Spleen (tissue), 13 donors: ENCODE data around the gene TBC1D3I. TPM values are rescaled to one million over a fixed set of nuclear protein-coding genes. Genes with fewer than 3 reads are reported as not detected.
"Not testable (repeated sequence)": the region's sequence is repeated elsewhere in the genome, so short reads cannot be mapped to it uniquely, and the experiment has no call there.

Experiments used
- DNase-seq: peaks from one replicate; pipeline ENCODE4 v3.0.0-alpha.2; 2020
- H3K27ac ChIP-seq, 8 donors: fragments of 200-600 bp; sonication (generic) in 7 of 8; 1 replicate in 4 of 8; 2 replicates in 4 of 8; pipeline versions ENCODE4 v1.5.0 to v1.8.0; 2016 to 2021; ENCODE audit warnings: inconsistent platforms in 4 of 8, mild to moderate bottlenecking in 4 of 8, moderate library complexity in 1 of 8
- H3K27me3 ChIP-seq, 7 donors: fragments of 200-600 bp; sonication (generic) in 6 of 7; replicated peaks in 1 of 7; 1 replicate in 4 of 7; 2 replicates in 3 of 7; pipeline versions ENCODE4 v1.5.0 to v1.8.0; 2016 to 2021; ENCODE audit warnings: inconsistent platforms in 3 of 7, mild to moderate bottlenecking in 1 of 7
- H3K36me3 ChIP-seq, 6 donors: fragments of 200-600 bp; sonication (generic) in 5 of 6; 1 replicate in 4 of 6; 2 replicates in 2 of 6; pipeline versions ENCODE4 v1.5.0 to v1.8.0; 2016 to 2021; ENCODE audit warnings: inconsistent platforms in 2 of 6
- H3K4me1 ChIP-seq, 6 donors: fragments of 200-600 bp; sonication (generic) in 5 of 6; 1 replicate in 3 of 6; 2 replicates in 3 of 6; pipeline versions ENCODE4 v1.5.0 to v1.8.0; 2016 to 2021; ENCODE audit warnings: inconsistent platforms in 3 of 6
- H3K4me3 ChIP-seq, 8 donors: fragments of 200-600 bp; sonication (generic) in 7 of 8; 1 replicate in 4 of 8; 2 replicates in 4 of 8; pipeline versions ENCODE4 v1.5.0 to v1.8.0; 2016 to 2021; ENCODE audit warnings: inconsistent platforms in 4 of 8, mild to moderate bottlenecking in 4 of 8, moderate library complexity in 2 of 8
- H3K9me3 ChIP-seq, 8 donors: fragments of 200-600 bp; sonication (generic) in 7 of 8; 1 replicate in 4 of 8; 2 replicates in 4 of 8; pipeline versions ENCODE4 v1.5.0 to v1.8.0; 2016 to 2021; ENCODE audit warnings: inconsistent platforms in 4 of 8
- WGBS, 5 donors: extraction: QIAGEN DNeasy Blood & Tissue Kit in 3 of 5; methylation state at CpG; one replicate each; pipeline versions ENCODE4 v1.1.5 to v1.1.7; 2013 to 2018; 5-methylcytosine and 5-hydroxymethylcytosine counted together
- intact Hi-C: fragments of 100-400 bp; cut with DNase I; formaldehyde crosslinking; loops from one replicate; pipeline ENCODE4 v1.15.0; 2023; ENCODE audit warnings: low total_unique reads
- long read RNA-seq, 2 donors: transcript quantifications; one replicate each; lab custom pipeline, GENCODE V29; 2026
- polyA plus RNA-seq, 3 donors: library from polyadenylated mRNA; stranded (reverse); fragments of 200-250 nt; gene quantifications; one replicate each; pipeline ENCODE4 v1.2.1, GENCODE V29; 2013
- total RNA-seq, 7 donors: library from RNA; depleted of rRNA in 3 of 7; stranded (reverse); fragments of >200 nt in 3 of 7; fragmentation: NEBNext Ultra II Directional in 4 of 7; extraction: Animal tissue kit (Norgen Biotek cat#: 25700) in 4 of 7; gene quantifications; one replicate each; pipeline versions ENCODE4 v1.1.0 to v1.2.1, GENCODE V29; 2016 to 2021
- donor health status: healthy with polysubstance abuse.
- donor health status: DM: no; HTN: no; CAD: no; lungs with moderate emphysema.
- donor health status: DM: no; HTN: no; CAD: no.
- donor health status: Bipolar disorder and iron deficiency.
- donor health status: healthy.
- donor health status: DM: no; HTN: no; CAD: no.
- donor health status: DM: yes; HTN: yes; CAD: no.

Gene TBC1D3I
- total RNA-seq (1 to 10 TPM in 1 of 7 donors, under 1 TPM in 4, not detected in 2; 0.32 to 1.1 (median 0.60) TPM), polyA plus RNA-seq (under 1 TPM; 0.10 to 0.17 (median 0.13) TPM)
- long read RNA-seq, donor 1, result 0 reads
- long read RNA-seq, donor 2, result 0 reads

DNA sequence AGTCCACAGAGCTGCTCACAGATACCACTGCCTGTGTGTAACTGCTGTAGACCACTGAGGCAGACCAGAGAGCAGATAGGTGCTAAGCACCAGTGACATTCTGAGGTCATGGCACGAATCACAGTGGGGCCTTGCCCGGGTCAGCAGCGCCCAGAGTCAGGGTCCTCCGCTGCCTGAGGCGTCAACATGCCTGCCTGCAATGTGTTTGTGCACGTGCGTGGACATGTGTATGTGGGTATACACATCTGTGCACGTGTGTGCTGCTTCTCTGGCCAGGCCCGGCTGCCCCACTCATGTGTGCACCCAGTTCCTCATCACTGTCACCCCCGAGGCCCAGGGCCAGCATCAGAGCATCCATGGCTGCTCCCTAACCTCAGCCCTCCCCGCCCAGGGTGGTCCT lies at the start of gene TBC1D3I:
Gene TBC1D3I (minus strand): TSS at position 101 of the 400 bp plus-strand sequence. CDS start 1,585 bp downstream, outside the sequence.
- WGBS, 5 donors, result 80% methylated on average over 2 of the region's 11 CpGs; no CpG with 5 or more reads in 4 of the 5 donors
- intact Hi-C loops, H3K27ac ChIP-seq, H3K9me3 ChIP-seq, H3K4me1 ChIP-seq, H3K27me3 ChIP-seq, H3K4me3 ChIP-seq, DNase-seq, H3K36me3 ChIP-seq: not testable (repeated sequence)

DNA sequence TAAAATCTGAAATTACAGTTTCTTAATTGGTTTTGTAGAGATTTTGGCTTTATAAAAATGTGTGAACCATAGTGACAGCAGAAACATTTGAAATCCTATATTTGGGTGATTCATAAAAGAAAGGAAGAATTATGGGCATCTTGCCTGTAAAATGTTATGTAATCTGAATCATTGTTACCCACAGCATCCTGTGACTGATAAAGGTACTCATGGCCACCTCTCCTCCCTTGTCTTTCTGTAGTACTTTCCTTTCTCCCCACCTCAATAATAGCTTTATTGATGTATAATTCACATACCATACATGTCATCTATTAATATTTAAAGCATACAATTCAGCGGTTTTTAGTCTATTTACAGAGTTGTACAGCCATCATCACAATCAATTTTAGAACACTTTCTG lies 30.8 kb upstream of the TBC1D3I start:
- WGBS, 5 donors, result no CpG with 5 or more reads among the region's 1 CpG
- H3K9me3 ChIP-seq, H3K4me1 ChIP-seq, intact Hi-C loops, H3K36me3 ChIP-seq, DNase-seq, H3K27ac ChIP-seq, H3K27me3 ChIP-seq, H3K4me3 ChIP-seq: not testable (repeated sequence)

DNA sequence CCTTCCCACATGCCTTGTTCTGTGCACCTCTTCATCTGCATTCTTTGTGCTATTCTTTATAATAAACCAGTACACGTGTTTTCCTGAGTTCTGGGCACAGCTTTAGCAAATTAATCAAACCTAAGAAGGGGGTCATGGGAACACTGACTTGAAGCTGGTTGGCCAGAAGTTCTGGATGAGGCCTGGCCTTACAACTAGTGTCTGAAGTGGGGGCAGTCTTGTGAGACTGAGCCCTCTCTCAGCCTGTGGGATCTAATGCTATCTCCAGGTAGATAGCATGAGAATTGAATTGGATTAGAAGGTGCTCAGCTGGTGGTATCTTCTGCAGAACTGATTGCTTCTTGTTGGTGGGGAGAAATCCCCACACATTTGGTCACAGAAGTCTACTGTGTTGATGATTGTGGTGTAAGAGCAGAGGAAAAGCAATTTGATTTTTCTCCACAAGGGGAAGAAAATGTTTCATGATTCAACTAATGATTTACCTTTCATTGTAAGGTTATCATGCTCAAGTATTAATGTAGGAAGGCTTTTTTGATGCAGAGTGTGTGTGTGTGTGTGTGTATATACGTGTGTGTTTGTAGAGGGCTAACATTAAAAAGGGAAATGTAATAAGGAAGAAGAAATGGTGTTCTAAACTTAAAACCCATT lies 25.7 kb upstream of the TBC1D3I start:
- H3K9me3 ChIP-seq, H3K27ac ChIP-seq, H3K27me3 ChIP-seq, H3K36me3 ChIP-seq, H3K4me3 ChIP-seq, H3K4me1 ChIP-seq, DNase-seq, intact Hi-C loops: not testable (repeated sequence)
- WGBS, 5 donors, result 32 to 75% (median 43%) methylated on average over 1 of the region's 2 CpGs

DNA sequence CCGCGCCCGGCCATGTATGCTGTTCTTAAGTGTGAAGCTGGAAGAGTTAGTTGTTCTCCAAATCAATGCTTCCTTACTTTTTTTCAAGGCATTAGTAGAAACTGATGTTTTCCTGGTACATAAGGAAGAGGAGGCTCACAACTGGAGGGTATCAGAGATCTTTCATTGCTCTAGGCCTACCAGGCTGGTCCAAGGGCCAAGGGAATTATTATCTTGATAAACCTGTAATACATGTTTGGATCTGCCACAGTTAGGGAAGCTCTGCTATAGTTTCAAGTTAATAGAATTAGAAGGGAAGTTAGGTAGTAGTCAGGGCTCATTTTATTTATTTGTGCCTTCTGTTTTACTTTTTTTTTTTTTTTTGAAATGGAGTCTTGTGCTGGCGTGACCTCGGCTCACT lies 19.8 kb upstream of the TBC1D3I start:
- DNase-seq, H3K36me3 ChIP-seq, H3K4me1 ChIP-seq, H3K27me3 ChIP-seq, intact Hi-C loops, H3K9me3 ChIP-seq, H3K4me3 ChIP-seq, H3K27ac ChIP-seq: not testable (repeated sequence)
- 100% methylated on average over 2 to 4 of the region's 5 CpGs; no CpG with 5 or more reads in 1 of the 5 donors for WGBS, 5 donors

DNA sequence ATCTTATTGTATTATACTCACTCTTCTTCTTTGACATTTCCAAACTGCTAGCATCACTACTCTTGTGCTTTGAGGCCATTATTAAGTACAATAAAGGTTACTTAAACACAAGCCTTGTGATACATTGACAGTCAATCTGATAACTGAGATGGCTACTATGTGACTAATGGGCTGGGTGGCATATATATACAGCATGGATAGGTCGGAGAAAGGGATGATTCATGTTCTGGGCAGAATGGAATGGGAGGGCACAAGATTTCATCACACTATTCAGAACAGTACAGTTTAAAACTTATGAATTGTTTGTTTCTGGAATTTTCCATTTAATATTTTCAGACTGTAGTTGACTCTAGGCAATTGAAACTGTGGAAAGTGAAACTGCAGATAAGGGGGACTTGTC lies 18.9 kb upstream of the TBC1D3I start:
- DNase-seq, H3K9me3 ChIP-seq, H3K36me3 ChIP-seq, H3K27me3 ChIP-seq, H3K27ac ChIP-seq, intact Hi-C loops, H3K4me1 ChIP-seq, H3K4me3 ChIP-seq: not testable (repeated sequence)
- WGBS, 5 donors, result no CpG with 5 or more reads among the region's 1 CpG

DNA sequence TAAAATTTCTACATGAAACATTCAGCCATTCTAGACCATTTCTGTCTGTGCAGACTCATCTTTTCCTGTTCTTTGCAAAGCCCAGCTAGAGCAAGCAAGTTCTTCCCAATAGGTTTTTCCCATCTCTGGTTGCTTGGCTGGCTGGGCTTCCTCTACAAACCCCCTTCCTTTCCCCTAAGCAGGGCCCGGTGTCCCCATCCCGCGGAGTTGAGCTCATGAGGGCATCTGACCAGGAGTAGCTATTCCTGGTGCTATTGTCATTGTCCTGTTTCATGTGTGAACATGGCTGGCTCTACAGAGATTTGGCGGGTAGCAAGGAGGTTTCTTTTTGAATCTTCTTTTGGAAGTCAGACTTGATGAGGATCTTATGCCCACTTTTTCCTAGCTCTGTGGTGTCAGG lies 22.3 kb downstream of the TBC1D3I start:
- WGBS, 5 donors, result 67 to 95% (median 74%) methylated on average over 3 to 4 of the region's 4 CpGs
- H3K9me3 ChIP-seq, H3K4me3 ChIP-seq, H3K4me1 ChIP-seq, intact Hi-C loops, H3K36me3 ChIP-seq, H3K27ac ChIP-seq, H3K27me3 ChIP-seq, DNase-seq: not testable (repeated sequence)

DNA sequence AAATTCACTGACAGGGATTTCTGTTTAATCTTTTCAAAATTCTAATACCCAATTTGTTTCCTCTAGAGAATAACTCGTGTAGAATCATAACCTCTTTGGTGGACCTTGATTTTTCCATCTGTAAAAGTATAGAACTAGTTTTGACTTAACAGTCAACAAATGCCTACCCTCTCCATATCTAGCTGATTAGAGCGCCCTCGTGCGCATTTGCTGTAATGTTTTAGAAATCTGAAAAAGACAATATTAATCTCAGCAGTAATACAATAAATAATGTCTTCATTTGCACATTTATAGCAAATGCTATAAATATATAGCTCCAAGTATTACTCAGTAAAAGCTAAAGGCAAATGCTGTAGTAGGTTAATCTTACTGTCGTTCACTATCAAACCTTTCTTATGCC lies 34.7 kb downstream of the TBC1D3I start:
- H3K27ac ChIP-seq, H3K4me3 ChIP-seq, H3K27me3 ChIP-seq, intact Hi-C loops, H3K4me1 ChIP-seq, H3K9me3 ChIP-seq, H3K36me3 ChIP-seq: not testable (repeated sequence)
- peak; percentile 70 for DNase-seq
- WGBS, 5 donors, result 40 to 60% (median 51%) methylated on average over 4 to 5 of the region's 5 CpGs

DNA sequence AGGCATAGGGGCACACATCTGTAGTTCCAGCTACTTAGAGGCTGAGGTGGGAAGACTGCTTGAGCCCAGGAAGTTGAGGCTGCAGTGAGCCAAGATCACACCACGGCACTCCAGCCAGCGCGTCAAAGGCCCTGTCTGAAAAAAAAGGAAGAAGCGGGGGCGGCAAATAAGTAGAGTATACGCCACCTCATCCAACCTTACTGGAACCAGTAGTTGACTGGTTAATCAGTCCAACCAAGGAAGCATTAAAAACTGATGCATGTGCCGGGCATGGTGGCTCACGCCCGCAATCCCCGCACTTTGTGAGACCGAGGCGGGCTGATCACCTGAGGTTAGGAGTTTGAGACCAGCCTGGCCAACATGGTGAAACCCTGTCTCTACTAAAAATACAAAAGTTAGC lies 41.4 kb downstream of the TBC1D3I start:
- H3K27ac ChIP-seq, intact Hi-C loops, DNase-seq, H3K27me3 ChIP-seq, H3K4me1 ChIP-seq, H3K36me3 ChIP-seq, H3K4me3 ChIP-seq: not testable (repeated sequence)
- peaks cover 0 to 16% (median 5%) of the 10 kb centered on the region in 8 donors for H3K9me3 ChIP-seq
- WGBS, 5 donors, result 81 to 89% (median 87%) methylated on average over 12 of the region's 12 CpGs

DNA sequence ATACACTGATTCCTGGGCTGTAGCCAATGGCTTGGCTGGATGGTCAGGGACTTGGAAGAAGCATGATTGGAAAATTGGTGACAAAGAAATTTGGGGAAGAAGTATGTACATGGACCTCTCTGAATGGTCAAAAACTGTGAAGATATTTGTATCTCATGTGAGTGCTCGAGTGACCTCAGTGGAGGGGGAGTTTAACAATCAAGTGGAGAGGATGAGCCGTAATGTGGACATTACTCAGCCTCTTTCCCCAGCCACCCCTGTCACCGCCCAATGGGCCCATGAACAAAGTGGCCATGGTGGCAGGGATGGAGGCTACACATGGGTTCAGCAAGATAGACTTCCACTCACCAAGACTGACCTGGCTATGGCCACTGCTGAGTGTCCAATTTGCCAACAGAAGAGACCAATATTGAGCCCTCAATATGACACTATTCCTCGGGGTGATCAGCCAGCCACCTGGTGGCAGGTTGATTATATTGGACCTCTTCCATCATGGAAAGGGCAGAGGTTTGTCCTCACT lies 42.7 kb downstream of the TBC1D3I start:
- H3K36me3 ChIP-seq, H3K4me3 ChIP-seq, intact Hi-C loops, H3K4me1 ChIP-seq, H3K27ac ChIP-seq, H3K27me3 ChIP-seq, DNase-seq: not testable (repeated sequence)
- peaks cover 0 to 18% (median 5%) of the 10 kb centered on the region in 8 donors for H3K9me3 ChIP-seq
- 81 to 98% (median 83%) methylated on average over 4 of the region's 4 CpGs for WGBS, 5 donors

DNA sequence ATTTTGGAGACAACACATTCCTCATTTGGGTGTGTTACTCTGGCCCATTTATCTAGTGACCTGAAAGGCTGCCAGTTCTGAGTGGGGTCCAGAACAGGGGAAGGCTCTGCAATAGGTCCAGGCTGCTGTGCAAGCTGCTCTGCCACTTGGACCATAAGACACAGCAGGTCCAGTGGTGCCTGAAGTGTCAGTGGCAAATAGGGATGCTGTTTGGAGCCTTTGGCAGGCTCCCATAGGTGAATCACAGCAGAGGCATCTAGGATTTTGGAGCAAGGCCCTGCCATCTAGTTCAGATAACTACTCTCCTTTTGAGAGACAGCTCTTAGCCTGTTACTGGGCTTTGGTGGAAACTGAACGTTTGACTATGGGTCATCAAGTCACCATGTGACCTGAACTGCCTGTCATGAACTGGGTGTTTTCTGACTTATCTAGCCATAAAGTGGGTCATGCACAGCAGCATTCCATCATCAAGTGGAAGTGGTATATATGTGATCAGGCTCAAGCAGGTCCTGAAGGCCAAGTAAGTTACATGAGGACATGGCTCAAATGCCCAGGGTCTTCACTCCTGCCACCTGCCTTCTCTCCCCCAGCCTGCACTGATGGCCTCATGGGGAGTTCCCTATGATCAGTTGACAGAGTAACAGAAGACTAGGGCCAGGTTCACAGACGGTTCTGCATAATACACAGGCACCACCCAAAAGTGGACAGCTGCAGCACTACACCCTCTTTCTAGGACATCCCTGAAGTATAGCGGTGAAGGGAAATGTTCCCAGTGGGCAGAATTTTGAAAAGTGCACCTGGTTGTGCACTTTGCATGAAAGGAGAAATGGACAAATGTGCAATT lies 43.4 kb downstream of the TBC1D3I start:
- DNase-seq, intact Hi-C loops, H3K4me1 ChIP-seq, H3K36me3 ChIP-seq, H3K4me3 ChIP-seq, H3K27ac ChIP-seq, H3K27me3 ChIP-seq: not testable (repeated sequence)
- 81 to 91% (median 86%) methylated on average over 2 to 3 of the region's 3 CpGs for WGBS, 5 donors
- peaks cover 0 to 18% (median 5%) of the 10 kb centered on the region in 8 donors for H3K9me3 ChIP-seq

DNA sequence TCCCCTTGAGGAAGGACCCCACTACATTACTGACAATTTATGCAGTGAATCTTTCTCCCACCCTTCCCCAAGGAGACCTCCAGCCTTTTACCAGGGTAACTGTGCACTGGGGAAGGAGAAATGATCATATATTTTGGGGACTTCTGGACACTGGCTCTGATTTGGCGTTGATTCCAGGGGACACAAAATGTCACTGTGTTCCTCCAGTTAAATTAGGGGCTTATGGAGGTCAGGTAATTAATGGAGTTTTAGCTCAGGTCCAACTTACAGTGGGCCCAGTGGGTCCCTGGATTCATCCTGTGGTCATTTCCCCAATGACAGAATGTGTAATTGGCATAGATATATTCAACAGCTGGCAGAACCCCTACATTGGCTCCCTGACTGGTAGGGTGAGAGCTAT lies 44.8 kb downstream of the TBC1D3I start:
- H3K4me3 ChIP-seq, DNase-seq, H3K27ac ChIP-seq, H3K36me3 ChIP-seq, intact Hi-C loops, H3K27me3 ChIP-seq: not testable (repeated sequence)
- WGBS, 5 donors, result 91 to 100% (median 94%) methylated on average over 1 of the region's 1 CpG
- H3K9me3 ChIP-seq, result peaks cover 0 to 18% (median 5%) of the 10 kb centered on the region in 8 donors
- H3K4me1 ChIP-seq, result peaks cover 0 to 17% (median 6%) of the 10 kb centered on the region in 6 donors
